SIG-M5 (cell line): Measurements from ENCODE around the gene MVK.
"Not testable (repeated sequence)": the region's sequence is repeated elsewhere in the genome, so short reads cannot be mapped to it uniquely, and the experiment has no call there.

Experiments
- DNase-seq: peaks from one replicate; lab custom pipeline; 2025; lab: John Stamatoyannopoulos, UW

Gene MVK

DNA sequence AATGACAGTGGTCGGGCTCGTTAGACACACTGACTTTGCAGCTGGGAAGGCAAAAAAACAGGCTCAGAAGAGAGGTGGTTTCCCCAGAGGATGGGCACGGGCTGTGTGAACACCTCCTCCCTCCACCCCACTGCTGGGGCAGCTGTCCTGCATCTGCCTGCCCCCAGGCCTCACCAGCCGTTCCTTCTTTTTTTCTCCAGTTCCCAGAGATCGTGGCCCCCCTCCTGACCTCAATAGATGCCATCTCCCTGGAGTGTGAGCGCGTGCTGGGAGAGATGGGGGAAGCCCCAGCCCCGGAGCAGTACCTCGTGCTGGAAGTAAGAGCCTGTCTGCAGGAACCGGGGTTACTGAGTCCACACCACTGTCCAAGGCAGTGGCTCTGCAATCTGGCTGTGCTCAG, 17.4 kb downstream of the MVK start:
- DNase-seq: no peak

DNA sequence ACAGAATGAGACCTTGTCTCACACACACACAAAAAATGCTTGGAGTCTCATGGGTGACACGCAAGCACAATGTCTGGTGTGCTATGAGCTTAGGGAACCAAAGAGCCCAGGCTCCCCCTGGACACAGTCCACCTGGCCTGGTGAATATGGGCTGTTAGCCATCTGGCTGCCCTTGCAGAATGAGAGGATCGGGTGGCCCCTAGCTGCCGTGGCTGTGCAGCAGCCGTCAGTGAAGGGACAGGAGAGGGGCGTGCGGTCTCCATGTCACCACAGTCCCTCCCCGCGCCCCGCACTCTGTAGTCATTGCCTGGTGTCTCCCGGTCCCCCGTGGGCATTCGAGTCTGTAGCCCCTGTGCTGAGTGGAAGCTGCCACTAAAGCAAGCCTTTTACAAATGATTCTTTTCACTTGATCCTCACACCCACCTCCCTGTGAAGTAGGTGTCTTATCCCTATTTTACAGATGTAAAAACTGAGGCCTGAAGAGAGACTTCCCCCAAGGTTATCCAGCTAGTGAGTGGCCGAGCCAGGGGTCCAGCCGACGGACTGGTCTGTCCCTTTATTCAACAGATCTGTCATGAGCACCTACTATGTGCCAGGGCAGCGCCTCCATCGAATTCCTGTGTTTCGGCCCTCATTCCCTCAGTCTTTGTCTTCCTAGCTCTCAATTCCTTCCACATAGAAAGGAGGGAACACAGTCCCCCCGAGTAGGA, 18.8 kb downstream of the MVK start:
- DNase-seq: no peak

DNA sequence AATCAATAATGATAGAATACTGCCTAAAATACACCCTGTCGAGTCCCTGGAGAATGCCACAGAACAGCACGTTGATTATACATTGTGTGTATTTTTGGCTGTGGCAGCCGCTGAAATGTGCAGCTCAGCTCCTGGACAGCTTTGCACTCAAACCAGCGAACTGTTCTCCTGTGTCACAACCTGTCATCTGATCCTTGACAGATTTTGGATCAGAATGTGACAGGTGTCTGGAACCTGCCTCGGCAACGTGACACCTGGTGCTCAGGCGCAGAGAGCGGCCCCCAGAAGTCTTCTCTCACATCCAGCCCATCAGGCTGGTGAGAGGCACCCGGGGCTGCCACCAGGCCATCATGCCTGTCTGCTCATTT, 19.3 kb downstream of the MVK start:
- DNase-seq: no peak

DNA sequence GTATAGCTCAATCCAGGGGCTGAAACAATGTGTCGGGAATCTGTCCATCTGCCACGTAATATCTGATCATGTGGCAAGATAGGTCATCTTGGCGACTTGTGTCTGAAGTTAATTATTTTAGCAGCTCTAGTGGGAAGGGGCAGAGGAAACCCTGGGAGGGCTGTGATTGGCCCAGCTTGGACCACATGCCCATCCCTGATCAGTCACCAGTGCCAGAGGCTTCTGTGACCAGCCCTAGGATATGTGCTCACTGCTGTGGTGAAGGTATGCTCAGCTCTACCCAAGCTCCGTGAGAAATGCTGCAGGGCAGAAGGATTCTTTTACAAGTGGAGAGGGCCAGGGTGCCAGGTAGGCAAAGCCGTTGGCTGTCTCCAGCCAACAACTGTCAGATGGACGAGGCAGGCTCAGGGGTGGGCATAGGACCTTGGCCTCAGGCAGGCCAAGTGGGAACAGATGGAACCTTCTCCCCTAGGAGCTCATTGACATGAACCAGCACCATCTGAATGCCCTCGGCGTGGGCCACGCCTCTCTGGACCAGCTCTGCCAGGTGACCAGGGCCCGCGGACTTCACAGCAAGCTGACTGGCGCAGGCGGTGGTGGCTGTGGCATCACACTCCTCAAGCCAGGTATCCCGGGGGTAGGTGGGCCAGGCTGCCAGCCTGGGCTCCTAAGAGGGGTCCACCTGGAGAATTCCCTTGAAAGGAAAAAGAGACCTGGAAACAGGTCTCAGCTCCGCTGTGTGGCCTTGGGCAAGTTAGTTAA, 21.1 kb downstream of the MVK start:
- no peak for DNase-seq

DNA sequence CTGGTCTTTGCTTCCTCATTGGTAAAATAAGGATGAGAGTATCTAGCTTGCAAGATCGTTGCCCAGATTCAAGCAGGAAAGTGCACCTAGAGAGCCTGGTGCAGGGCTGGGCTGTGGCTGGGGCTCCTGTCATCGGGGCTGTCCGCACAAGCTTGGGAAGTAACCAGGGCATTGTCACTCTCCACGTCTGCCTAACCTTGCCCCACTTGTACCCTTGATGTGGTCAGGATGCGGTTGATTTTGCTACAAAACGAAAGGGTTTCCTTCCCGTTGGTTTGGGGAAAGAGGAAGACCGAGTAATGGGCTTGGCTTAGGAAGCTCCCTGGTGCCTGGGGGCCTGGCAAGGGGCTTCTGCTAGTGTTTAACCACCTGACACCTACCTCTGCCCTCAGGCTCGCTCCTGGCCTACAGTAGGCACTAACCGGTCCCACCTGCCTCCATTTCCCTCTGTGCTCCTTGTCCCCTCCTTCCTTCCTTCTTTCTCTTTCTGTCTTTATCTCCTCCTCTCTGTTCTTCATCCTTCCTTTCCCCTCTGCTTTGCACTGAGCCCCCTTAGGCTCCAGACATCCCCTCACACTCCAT, 21.8 kb downstream of the MVK start:
- DNase-seq: no peak

DNA sequence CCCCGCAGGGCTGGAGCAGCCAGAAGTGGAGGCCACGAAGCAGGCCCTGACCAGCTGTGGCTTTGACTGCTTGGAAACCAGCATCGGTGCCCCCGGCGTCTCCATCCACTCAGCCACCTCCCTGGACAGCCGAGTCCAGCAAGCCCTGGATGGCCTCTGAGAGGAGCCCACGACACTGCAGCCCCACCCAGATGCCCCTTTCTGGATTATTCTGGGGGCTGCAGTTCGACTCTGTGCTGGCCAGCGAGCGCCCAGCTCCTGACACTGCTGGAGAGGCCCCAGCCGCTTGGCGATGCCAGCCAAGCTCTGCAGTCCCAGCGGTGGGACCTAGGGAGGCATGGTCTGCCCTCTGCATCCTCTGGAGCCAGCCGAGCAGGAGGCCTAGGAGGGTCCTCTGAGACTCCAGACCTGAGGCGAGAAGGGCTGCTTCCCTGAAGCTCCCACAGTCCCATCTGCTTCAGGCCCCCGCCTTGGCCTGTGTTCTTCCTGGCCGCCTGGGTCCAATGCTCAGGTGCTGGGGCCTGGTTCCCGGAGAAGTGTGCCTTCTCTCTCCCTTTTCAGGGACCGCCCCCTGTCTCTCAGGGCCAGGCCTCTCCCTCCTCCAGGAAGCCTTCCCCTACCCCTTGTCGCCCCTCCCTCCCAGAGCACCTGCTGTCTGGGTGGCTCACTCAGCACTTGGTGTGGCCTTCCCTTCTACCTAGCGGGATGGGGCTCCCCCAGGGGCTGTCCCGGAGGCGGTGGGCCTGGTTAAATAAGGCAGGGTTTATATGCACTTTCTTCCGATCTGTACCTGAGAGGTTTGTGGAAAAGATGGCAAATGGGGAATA, 23.0 kb downstream of the MVK start:
- no peak for DNase-seq

DNA sequence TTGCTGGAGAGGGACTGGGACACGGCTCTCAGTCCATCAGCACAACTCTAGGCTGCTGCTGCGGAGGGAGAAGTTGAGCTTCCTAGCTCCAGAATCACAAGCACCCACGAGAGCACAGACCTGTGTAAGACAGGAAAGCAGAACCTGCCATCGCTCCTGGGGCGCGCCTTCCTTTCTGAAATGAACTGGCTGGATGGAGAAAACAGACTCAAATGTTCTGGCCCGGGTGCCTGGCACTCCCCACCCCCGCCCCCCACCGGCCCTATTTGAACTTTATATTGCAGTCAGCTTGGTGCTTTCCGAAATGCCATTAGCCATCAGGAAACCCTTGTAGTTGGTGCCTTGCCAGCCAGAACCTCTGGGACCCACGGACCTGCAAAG, 23.8 kb downstream of the MVK start:
- DNase-seq: no peak

DNA sequence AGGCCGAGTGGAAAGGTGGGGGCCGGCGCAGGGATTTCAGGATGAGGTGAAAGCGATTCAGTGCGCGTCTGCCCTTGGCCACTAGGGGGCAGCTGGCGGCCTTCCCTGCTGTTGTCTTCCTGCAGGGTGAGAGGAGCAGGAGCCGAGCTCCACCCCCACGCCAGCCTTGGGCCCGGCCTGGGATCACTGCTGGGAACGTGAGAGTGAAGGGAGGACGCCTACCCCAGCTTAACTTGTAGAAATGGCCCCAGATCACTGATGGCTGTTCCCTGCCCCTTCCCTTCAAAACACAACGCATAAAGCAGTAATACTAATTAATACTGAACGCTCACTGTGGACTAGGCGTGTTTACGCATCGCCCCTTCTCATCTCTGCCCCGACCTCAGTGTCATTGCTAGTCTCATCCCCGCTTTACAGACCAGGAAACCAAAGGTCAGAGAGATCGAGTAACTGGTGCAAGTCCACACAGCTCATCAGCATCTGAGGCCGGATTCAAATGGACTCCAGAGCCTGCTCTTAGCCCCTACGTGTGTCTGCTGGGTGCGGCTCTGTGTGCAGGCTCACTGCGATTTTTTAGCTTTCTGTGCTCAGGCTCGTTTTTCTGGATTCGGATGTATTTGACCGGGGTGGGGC, 24.3 kb downstream of the MVK start:
- no peak for DNase-seq

DNA sequence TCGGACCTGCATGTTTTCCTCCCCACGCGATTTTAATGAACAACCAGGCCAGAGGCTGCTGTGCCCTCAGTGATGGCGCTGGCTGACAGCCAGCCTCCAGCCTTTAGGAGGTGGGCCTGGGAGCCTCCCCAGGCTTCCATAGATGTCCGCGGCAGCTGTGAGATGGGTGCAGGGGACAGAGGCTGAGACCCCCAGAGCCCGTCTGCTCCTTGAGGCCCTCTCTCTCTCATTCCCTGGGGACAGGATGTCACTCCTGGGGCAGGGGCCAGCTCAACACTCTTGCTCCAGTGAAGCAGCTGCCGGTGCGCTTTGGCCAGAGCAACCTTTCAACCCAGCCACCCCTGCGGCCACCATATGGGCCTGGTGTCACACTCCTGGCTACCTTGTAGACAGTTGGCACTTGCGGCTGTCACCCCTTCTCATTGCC, 24.8 kb downstream of the MVK start:
- no peak for DNase-seq

DNA sequence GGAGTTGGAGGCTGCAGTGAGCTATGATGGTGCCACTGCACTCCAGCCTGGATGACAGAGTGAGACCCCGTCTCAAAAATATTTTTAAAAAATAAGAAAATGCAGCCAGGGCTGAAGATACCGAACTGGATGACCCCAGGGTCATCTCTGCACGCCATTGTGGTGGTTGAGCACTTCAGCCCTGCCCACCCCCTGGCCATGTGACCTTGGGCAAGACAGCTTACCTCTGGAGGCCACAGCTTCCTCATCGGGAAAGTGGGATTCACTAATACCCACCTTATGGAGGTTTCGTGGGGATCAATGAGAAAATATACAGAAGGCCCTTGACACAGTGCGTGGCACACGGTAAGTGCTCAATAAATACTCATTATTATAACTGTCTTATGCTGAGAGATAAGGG, 25.5 kb downstream of the MVK start:
- no peak for DNase-seq

DNA sequence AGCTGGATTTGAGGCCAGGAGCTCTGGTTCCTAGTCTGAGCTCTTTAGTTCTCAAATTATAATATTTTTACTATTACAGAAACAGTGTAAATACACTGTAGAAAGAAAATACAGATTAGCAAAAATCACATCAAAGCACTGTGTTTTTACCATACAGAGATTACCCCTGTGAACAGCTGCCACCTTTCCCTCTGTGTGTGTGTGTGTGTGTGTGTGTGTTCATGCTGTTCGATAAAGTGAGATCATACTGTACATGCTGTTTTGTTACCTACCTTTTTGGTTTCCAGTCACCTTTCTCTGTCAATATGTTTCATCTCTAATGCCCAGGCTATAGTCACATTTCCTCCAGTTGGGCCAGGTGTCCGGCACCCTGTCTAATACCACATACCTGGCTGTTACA, 26.9 kb downstream of the MVK start:
- DNase-seq: no peak

DNA sequence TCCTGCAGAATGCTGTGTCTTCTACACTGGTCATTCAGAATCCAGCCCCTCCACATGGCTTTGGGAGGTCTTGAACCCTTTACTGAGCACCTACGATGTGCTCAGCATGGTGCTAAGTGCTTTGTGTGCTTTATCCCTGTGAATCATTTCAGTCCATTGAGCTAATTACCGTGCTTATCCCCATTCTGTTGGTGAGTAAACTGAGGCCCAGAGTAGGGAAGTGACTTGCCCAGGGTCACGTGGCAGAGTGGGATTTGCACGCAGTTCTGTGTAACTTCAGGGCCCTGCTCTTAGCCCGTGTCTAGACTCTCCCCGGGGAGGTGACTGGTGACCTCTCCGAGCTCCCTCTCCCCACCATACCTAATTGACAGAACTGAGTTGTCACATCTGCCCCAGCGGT, 27.4 kb downstream of the MVK start:
- DNase-seq: no peak

DNA sequence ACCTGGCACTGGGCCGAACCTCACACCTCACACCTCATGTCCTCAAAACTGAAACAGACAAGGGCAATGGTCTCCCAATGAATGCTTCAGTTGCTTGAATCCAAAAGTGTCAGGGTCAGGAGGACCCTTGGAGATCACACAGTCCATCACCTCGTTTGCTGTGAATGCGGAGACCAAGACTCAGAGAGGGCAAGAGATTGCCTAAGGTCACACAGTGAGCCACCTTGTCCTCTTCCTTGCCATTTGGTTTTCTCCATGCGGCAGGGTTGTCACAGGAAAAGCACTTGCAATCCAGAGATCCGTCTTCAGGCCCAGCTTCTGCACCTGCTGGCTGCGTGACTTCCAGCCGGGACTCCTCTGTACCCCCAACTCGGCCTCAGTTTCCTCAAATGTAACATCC, 28.0 kb downstream of the MVK start:
- DNase-seq: no peak

DNA sequence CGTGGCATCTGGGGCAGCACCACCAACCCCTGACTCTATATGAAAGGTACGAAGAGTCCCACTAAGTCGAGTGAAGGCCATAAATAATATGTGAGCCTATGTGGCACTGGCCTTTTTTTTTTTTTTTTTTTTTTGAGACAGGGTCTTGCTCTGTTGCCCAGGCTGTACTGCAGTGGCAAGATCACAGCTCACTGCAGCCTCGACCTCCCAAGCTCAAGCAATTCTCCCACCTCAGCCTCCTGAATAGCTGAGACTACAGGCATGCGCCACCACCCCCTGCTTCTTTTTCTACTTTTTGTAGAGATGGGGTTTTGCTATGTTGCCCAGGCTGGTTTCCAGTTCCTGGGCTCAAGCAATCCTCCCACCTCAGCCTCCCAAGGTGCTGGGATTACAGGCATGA, 28.5 kb downstream of the MVK start:
- not testable (repeated sequence) for DNase-seq

DNA sequence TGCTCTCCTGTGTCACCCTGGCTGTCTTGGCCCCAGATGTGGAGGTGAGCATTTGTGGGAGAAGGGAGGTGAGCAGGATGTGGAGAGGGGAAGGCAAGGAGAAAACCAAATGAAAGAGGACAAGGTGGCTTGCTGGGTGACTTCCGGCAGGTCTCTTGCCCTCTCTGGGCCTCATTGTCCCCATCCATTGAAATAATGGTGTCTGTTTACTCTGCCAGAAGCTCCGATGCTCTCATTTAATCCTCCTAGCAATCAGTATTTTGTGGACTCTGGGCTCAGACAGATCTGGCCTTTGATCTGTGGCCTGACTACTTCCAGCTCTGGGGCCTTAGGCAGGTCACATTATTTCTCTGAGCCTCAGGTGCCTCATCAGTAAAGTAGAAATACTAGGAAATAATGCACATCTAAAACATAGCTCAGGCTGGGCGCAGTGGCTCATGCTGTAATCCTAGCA, 30.6 kb downstream of the MVK start:
- DNase-seq: no peak

DNA sequence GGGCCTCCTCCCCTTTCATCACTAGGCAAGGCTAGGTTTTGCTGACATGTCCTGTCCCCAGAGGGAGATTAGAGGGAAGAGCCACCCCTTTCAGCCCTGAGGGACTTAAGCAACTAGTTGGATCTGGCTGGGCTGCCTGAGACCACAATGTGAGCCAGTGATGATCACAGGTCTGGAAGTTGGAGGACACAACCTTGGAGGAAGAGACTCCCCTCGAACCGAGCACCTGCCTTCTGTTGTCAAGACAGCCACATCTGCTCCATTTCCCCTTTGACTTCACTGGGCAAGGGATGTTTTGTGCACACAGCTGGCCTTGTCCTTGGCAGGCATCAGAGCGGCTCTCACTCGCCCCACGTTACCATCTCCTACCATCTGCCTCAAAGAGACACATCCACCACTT, 31.4 kb downstream of the MVK start:
- no peak for DNase-seq

DNA sequence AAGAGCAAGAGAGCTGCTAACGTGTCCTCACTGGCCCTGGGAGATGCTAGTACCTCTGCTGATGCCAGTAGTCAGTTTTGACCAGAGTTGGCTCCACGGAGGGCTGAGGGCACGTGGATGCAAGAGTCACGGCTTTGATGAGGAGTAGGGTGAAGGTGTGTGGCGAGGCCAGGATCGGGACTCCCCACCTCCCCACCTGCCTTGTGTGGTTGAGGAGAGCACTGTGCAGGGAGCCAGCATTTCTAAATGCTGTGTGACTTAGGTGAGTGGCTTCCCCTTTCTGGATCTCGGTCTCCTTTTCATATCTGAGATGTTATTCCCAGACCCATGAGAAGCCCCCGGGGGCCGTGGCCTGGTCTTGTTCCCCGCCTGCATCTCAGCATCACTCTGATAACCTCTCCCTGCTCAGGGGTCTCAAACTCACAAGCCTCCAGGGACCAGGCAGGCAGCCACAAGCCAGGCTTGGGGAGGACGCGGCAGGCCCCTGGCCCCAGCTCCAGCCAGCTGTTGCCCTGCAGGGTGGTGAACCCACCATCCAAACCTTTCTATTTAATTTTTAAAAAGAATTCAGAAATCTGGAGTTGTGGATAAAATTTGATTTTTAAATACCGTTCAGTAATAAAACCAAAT, 32.1 kb downstream of the MVK start:
- no peak for DNase-seq

DNA sequence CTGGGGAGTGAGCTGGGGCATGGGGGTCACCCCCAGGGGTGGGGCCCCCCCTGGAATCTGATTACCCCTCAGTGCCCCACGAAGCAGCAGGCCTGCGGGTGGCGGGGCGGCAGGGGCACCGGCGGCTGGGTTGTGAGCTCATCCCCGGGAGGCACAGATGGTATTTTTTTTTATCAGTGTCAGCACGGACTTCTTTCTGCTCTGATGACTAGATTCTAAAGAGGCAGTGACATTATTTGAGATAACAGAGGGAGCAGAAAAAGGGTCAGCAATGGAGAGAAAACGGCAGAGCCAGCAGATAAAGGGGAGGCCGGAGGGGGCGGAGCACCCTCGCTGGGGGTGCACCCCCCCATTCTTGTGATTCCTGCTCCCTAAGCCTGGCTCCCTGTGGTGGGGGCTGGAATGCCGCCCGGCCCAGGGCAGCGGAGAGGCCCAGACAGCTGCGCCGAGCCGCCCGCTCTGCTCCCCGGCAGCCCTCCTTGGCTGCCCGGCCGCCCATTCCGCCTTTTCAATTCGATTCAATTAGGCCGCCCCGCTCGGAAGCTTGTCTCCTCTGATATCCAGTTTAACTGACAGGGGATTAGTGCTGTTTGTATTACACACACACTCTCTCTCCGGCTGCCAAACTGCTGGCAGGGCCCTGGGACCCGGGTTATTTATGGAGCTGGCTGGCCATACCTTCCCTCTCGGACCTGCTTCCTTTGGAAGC, 32.9 kb downstream of the MVK start:
- no peak for DNase-seq

DNA sequence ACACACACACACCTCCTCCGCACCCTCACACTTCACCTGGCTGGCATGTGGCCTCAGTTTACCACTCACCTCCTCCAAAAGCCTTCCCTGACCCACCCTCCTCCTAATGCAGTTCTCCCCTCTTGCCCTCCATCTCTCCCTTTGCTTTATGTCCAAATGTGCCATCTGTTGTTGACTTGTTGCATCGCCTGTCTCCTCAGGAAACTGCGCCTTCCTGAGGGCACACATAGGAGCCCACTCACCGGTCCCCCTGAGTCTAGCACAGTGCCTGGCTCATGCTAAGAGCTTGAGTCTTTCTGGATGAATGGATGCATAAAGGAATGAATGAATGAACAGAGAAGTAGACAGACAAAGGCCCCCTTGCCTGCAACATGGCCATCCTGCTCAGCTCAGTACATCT, 34.0 kb downstream of the MVK start:
- no peak for DNase-seq

DNA sequence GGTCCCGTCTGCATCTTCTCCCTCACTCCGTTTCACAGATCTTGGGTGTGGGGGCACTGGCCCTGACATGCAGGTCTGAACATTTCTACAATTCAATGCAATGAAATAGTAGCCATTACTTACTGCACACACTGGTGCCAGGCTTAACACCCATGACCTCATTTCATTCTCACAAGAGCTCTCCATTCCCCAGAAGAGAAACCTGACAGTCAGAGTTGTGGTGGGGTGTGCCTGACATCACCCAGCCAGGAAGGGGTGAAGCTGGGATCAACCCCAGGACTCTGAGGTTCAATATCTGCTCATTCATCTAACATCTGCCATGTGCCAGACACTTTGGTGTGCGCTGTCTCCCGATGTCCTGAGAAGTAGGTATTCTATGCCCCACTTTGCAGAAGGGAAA, 34.7 kb downstream of the MVK start:
- DNase-seq: no peak

DNA sequence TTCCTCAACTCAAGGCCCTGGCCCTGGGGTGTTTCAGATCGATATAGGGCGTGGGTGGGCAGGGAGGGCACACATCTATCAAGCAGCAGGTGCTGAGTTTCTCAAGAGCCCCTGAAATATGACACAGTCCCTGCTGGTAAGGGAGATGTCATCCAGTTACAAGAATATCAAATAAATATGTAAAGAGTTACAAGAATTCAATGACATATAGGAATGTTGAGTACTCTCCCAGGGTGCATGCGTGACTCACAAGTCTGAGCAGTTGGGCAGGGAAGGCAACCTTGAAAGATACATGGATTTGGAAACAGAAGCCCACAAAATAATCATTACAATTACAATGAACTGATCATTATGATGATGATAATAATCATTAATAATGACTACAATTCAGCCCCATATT, 35.2 kb downstream of the MVK start:
- no peak for DNase-seq
